ENCODE data around the gene FTSJ3. TPM values are rescaled to one million over a fixed set of nuclear protein-coding genes. Genes with fewer than 3 reads are reported as not detected.

The FTSJ3 gene
- total and polyA plus RNA-seq, 2 of the 13 experiments (the other 11 are each of a cell fraction or from before 2014, with no cell fraction given): 26.0 to 64.2 TPM

DNA sequence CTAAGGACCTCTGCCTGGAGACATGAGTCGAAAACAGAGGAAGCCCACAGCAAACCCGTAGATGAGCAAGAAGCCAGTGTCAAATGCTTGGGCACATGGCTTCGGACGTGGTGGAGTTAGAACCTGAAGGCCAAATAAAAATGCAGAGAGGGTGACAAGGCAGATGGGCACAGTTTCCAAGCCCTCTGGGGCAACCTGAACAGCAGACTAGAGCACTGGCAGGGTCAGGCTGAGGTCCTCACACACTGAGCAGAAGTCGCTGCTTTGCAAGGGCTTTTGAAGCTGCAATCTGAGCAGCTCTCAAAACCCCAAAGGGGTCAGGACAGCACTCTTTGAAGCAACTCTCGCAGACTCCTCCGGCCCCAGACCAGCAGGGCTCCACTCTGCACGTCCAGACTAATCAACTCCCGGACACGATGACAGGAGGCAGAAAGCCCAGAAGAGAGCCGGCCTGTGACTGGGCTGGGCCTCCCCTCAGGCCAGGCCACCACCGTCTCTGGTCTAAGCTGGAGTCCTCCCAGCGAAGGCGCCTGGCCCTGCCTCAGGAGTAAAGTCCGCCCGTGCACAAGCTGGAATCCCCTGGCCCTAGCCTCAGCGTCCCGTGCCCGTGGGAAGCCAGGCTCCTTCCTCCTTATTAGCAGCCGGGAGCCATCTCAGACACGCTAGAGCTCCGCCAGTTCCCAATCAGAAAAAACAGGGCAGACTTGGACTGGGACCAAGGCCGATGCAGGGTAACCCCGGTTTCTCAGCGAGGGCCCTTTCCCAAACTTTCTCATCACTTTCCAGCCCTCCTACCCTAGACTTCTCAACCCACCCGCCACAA is 14.1 kb upstream of the FTSJ3 start (continued):
- TF ChIP-seq, protein P1, sequence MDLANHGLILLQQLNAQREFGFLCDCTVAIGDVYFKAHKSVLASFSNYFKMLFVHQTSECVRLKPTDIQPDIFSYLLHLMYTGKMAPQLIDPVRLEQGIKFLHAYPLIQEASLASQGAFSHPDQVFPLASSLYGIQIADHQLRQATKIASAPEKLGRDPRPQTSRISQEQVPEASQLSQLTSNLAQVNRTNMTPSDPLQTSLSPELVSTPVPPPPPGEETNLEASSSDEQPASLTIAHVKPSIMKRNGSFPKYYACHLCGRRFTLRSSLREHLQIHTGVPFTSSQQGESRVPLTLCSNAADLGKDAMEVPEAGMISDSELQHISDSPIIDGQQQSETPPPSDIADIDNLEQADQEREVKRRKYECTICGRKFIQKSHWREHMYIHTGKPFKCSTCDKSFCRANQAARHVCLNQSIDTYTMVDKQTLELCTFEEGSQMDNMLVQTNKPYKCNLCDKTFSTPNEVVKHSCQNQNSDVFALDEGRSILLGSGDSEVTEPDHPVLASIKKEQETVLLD (CRISPR knock-in tag; IDR thresholded peaks at IDR 0.05; ENCODE audit: low read depth): no peak
- TF ChIP-seq, protein P2, sequence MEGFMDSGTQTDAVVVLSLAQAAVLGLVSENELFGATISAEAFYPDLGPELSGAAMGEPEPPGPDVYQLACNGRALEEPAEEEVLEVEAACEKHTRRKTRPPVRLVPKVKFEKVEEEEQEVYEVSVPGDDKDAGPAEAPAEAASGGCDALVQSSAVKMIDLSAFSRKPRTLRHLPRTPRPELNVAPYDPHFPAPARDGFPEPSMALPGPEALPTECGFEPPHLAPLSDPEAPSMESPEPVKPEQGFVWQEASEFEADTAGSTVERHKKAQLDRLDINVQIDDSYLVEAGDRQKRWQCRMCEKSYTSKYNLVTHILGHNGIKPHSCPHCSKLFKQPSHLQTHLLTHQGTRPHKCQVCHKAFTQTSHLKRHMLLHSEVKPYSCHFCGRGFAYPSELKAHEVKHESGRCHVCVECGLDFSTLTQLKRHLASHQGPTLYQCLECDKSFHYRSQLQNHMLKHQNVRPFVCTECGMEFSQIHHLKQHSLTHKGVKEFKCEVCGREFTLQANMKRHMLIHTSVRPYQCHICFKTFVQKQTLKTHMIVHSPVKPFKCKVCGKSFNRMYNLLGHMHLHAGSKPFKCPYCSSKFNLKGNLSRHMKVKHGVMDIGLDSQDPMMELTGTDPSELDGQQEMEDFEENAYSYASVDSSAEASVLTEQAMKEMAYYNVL (CRISPR knock-in tag; IDR thresholded peaks at IDR 0.05; ENCODE audit: borderline replicate concordance): no peak
- TF ChIP-seq ATAD3A (CRISPR knock-in tag; IDR thresholded peaks at IDR 0.05) (no peak), MTA3 (CRISPR knock-in tag; IDR thresholded peaks at IDR 0.05) (no peak), BRCA1 (CRISPR knock-in tag; IDR thresholded peaks at IDR 0.05) (peak; percentile 73; the same call in 1 of the 2 replicates), ZSCAN30 (CRISPR knock-in tag; IDR thresholded peaks at IDR 0.05) (peak; percentile 3; the same call in 1 of the 2 replicates), HNRNPLL (IDR thresholded peaks at IDR 0.05; ENCODE audit: low read depth, low read length, poor library complexity, severe bottlenecking) (peak; percentile 20), GABPB1 (CRISPR knock-in tag; IDR thresholded peaks at IDR 0.05) (no peak; the same call in 1 of the 2 replicates), TRIM24 (CRISPR knock-in tag; IDR thresholded peaks at IDR 0.05) (no peak), ZNF678 (CRISPR knock-in tag; IDR thresholded peaks at IDR 0.05) (0 out of 2 replicates have a peak, but pooled peaks have one; percentile 9), ZNF225 (CRISPR knock-in tag; IDR thresholded peaks at IDR 0.05) (0 out of 2 replicates have a peak, but pooled peaks have one; percentile 55), MAFK (conservative IDR thresholded peaks at IDR 0.05 in 1 of 2, IDR thresholded peaks at IDR 0.05 in 1 of 2; ENCODE audit: low read length in 2 of 2) (no peak), ATF1 (CRISPR knock-in tag; IDR thresholded peaks at IDR 0.05) (no peak), ZNF552 (CRISPR knock-in tag; IDR thresholded peaks at IDR 0.05; ENCODE audit: borderline replicate concordance) (no peak)
- TF ChIP-seq, protein P3, sequence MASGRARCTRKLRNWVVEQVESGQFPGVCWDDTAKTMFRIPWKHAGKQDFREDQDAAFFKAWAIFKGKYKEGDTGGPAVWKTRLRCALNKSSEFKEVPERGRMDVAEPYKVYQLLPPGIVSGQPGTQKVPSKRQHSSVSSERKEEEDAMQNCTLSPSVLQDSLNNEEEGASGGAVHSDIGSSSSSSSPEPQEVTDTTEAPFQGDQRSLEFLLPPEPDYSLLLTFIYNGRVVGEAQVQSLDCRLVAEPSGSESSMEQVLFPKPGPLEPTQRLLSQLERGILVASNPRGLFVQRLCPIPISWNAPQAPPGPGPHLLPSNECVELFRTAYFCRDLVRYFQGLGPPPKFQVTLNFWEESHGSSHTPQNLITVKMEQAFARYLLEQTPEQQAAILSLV (CRISPR knock-in tag; IDR thresholded peaks at IDR 0.05; ENCODE audit: borderline replicate concordance): peak; percentile 59; the same call in 1 of the 2 replicates
- TF ChIP-seq, protein P4, sequence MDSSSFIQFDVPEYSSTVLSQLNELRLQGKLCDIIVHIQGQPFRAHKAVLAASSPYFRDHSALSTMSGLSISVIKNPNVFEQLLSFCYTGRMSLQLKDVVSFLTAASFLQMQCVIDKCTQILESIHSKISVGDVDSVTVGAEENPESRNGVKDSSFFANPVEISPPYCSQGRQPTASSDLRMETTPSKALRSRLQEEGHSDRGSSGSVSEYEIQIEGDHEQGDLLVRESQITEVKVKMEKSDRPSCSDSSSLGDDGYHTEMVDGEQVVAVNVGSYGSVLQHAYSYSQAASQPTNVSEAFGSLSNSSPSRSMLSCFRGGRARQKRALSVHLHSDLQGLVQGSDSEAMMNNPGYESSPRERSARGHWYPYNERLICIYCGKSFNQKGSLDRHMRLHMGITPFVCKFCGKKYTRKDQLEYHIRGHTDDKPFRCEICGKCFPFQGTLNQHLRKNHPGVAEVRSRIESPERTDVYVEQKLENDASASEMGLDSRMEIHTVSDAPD (CRISPR knock-in tag; IDR thresholded peaks at IDR 0.05): no peak
- TF ChIP-seq, protein P5, sequence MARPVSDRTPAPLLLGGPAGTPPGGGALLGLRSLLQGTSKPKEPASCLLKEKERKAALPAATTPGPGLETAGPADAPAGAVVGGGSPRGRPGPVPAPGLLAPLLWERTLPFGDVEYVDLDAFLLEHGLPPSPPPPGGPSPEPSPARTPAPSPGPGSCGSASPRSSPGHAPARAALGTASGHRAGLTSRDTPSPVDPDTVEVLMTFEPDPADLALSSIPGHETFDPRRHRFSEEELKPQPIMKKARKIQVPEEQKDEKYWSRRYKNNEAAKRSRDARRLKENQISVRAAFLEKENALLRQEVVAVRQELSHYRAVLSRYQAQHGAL (CRISPR knock-in tag; IDR thresholded peaks at IDR 0.05; ENCODE audit: not compliant biosample characterization): peak; percentile 23
- TF ChIP-seq, protein P6, sequence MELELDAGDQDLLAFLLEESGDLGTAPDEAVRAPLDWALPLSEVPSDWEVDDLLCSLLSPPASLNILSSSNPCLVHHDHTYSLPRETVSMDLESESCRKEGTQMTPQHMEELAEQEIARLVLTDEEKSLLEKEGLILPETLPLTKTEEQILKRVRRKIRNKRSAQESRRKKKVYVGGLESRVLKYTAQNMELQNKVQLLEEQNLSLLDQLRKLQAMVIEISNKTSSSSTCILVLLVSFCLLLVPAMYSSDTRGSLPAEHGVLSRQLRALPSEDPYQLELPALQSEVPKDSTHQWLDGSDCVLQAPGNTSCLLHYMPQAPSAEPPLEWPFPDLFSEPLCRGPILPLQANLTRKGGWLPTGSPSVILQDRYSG (CRISPR knock-in tag; IDR thresholded peaks at IDR 0.05): no peak; the same call in 1 of the 2 replicates

Data from HepG2 (cell line).